ENCODE data around the gene PITPNC1.

PITPNC1 gene

DNA sequence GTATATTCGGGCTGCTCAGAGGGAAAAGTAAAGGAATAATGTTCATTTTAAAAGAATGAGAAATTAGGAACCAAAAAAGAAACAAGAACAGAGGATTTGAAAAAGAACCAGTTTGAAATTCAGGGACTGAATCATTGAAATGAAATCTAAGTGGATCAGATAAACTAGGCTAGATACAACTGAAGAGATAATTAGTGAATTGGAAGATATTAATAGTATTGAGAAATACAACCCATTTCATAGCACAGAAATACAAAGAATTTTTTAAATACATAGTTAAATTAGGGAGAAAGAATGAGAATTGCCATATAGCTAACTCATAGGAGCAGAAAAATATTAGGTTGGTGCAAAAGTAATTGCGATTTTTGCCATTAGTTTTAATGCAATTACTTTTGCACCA, 223.3 kb downstream of the PITPNC1 start:
- H3K27ac ChIP-seq (ENCODE audit: low read depth, low read length): no peak overlapping the region
- H3K23ac ChIP-seq (ENCODE audit: low read length): no peak overlapping the region
- no peaks in the 10 kb centered on the region for H3K9me3 ChIP-seq (ENCODE audit: insufficient read depth, low read depth, low read length)
- H3K27me3 ChIP-seq (ENCODE audit: insufficient read depth, low read length): no peaks in the 10 kb centered on the region
- no peak overlapping the region for H3K9ac ChIP-seq (ENCODE audit: low read length)
- no peak overlapping the region for H2BK12ac ChIP-seq (ENCODE audit: low read length)
- no peaks in the 10 kb centered on the region for H3K79me1 ChIP-seq (ENCODE audit: low read length)
- no peak overlapping the region for H4K91ac ChIP-seq (ENCODE audit: low read depth, low read length)
- H2BK120ac ChIP-seq (ENCODE audit: insufficient read depth, low read length, poor library complexity): no peak overlapping the region
- H2BK5ac ChIP-seq (ENCODE audit: low read depth, low read length, poor library complexity): no peak overlapping the region
- H3K79me2 ChIP-seq (ENCODE audit: control insufficient read depth, insufficient read depth, low read length, poor library complexity): no peaks in the 10 kb centered on the region
- no peak overlapping the region for H3K14ac ChIP-seq (ENCODE audit: low read length)
- no peak overlapping the region for H3K4me2 ChIP-seq (ENCODE audit: low read length)
- H4K8ac ChIP-seq (ENCODE audit: low read depth, low read length): no peak overlapping the region
- no peak for DNase-seq
- H3K4ac ChIP-seq (ENCODE audit: low read depth, low read length): no peak overlapping the region
- H3K4me3 ChIP-seq (ENCODE audit: low read depth, low read length): no peak overlapping the region
- no CpG with 5 or more reads among the region's 2 CpGs for WGBS (ENCODE audit: extremely low coverage, insufficient coverage, insufficient read length)
- H4K12ac ChIP-seq (ENCODE audit: low read depth, low read length): no peak overlapping the region
- no peaks in the 10 kb centered on the region for H3K4me1 ChIP-seq (ENCODE audit: control insufficient read depth in 1 of 2, insufficient read depth in 2 of 2, low read length in 2 of 2)
- no peak overlapping the region for H3K18ac ChIP-seq (ENCODE audit: low read length)
- no peak overlapping the region for H2AK5ac ChIP-seq (ENCODE audit: low read length)
- H3K36me3 ChIP-seq (ENCODE audit: control insufficient read depth in 1 of 2, insufficient read depth in 2 of 2, low read length in 2 of 2): no peaks in the 10 kb centered on the region
- no peak overlapping the region for H2AFZ ChIP-seq (ENCODE audit: insufficient read depth, low read length, poor library complexity)

DNA sequence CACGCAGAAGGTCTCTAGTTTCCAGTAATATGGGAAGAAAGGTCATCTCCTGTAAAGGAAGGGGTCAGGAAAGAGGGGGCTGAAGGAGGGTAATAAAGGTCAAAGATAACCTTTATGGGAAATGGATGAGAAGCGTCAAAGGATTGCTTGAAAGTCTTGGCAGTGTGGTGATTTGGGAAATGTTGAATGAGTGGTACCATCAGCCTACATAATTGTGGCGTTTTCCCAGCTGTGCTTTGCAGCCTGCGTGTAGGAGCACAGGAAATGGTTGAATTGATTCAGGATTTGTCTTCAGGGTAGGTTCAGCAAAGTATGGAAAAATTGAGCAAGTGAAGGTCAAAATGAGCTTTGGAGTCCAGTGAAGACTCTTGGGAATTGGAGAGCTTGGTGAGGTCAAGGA, 224.8 kb downstream of the PITPNC1 start:
- Histone ChIP-seq H3K36me3 (ENCODE audit: control insufficient read depth in 1 of 2, insufficient read depth in 2 of 2, low read length in 2 of 2) (no peaks in the 10 kb centered on the region), H2AFZ (ENCODE audit: insufficient read depth, low read length, poor library complexity) (no peak overlapping the region), H3K4ac (ENCODE audit: low read depth, low read length) (no peak overlapping the region), H3K9ac (ENCODE audit: low read length) (no peak overlapping the region), H4K12ac (ENCODE audit: low read depth, low read length) (no peak overlapping the region), H3K4me2 (ENCODE audit: low read length) (no peak overlapping the region), H3K27me3 (ENCODE audit: insufficient read depth, low read length) (no peaks in the 10 kb centered on the region), H3K79me1 (ENCODE audit: low read length) (no peaks in the 10 kb centered on the region), H2BK12ac (ENCODE audit: low read length) (no peak overlapping the region), H3K79me2 (ENCODE audit: control insufficient read depth, insufficient read depth, low read length, poor library complexity) (no peaks in the 10 kb centered on the region), H3K4me3 (ENCODE audit: low read depth, low read length) (no peak overlapping the region), H2BK5ac (ENCODE audit: low read depth, low read length, poor library complexity) (no peak overlapping the region), H4K8ac (ENCODE audit: low read depth, low read length) (no peak overlapping the region), H3K27ac (ENCODE audit: low read depth, low read length) (no peak overlapping the region), H4K91ac (ENCODE audit: low read depth, low read length) (no peak overlapping the region), H2AK5ac (ENCODE audit: low read length) (no peak overlapping the region), H3K9me3 (ENCODE audit: insufficient read depth, low read depth, low read length) (no peaks in the 10 kb centered on the region), H2BK120ac (ENCODE audit: insufficient read depth, low read length, poor library complexity) (no peak overlapping the region), H3K14ac (ENCODE audit: low read length) (no peak overlapping the region), H3K4me1 (ENCODE audit: control insufficient read depth in 1 of 2, insufficient read depth in 2 of 2, low read length in 2 of 2) (peaks cover 0 to 1% of the 10 kb centered on the region in 2 experiments), H3K18ac (ENCODE audit: low read length) (no peak overlapping the region), H3K23ac (ENCODE audit: low read length) (no peak overlapping the region)
- no CpG with 5 or more reads among the region's 4 CpGs for WGBS (ENCODE audit: extremely low coverage, insufficient coverage, insufficient read length)
- no peak for DNase-seq

DNA sequence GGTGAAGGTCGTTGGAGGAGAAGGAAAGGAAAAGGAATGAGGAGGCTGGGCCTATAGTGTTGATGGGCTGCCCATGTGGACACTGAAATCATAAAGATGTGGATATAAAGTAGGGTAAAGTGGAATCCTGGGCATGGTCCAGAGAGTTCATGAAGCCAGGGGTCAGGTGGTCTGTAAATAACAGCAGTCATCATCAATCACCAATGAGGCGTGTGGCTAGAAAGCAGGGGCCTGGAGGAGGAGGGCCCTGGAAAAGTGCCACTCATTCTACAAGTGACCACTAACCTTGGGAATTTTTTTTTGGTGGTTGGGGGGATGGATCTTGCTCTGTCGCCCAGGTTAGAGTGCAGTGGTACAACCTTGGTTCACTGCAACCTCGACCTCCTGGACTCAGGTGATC, 225.4 kb downstream of the PITPNC1 start:
- WGBS (ENCODE audit: extremely low coverage, insufficient coverage, insufficient read length): 100% methylated on average over 1 of the region's 4 CpGs
- Histone ChIP-seq H2BK12ac (ENCODE audit: low read length) (no peak overlapping the region), H3K9me3 (ENCODE audit: insufficient read depth, low read depth, low read length) (no peaks in the 10 kb centered on the region), H4K91ac (ENCODE audit: low read depth, low read length) (no peak overlapping the region), H3K14ac (ENCODE audit: low read length) (no peak overlapping the region), H3K9ac (ENCODE audit: low read length) (no peak overlapping the region), H3K4ac (ENCODE audit: low read depth, low read length) (no peak overlapping the region), H3K36me3 (ENCODE audit: control insufficient read depth in 1 of 2, insufficient read depth in 2 of 2, low read length in 2 of 2) (no peaks in the 10 kb centered on the region), H3K79me2 (ENCODE audit: control insufficient read depth, insufficient read depth, low read length, poor library complexity) (no peaks in the 10 kb centered on the region), H2BK5ac (ENCODE audit: low read depth, low read length, poor library complexity) (no peak overlapping the region), H3K4me1 (ENCODE audit: control insufficient read depth in 1 of 2, insufficient read depth in 2 of 2, low read length in 2 of 2) (peaks cover 2% of the 10 kb centered on the region in 2 experiments), H3K27me3 (ENCODE audit: insufficient read depth, low read length) (no peaks in the 10 kb centered on the region), H3K4me2 (ENCODE audit: low read length) (no peak overlapping the region), H2AK5ac (ENCODE audit: low read length) (no peak overlapping the region), H3K4me3 (ENCODE audit: low read depth, low read length) (no peak overlapping the region), H3K27ac (ENCODE audit: low read depth, low read length) (no peak overlapping the region), H2BK120ac (ENCODE audit: insufficient read depth, low read length, poor library complexity) (no peak overlapping the region), H3K79me1 (ENCODE audit: low read length) (no peaks in the 10 kb centered on the region), H3K18ac (ENCODE audit: low read length) (no peak overlapping the region), H3K23ac (ENCODE audit: low read length) (no peak overlapping the region), H2AFZ (ENCODE audit: insufficient read depth, low read length, poor library complexity) (no peak overlapping the region), H4K8ac (ENCODE audit: low read depth, low read length) (no peak overlapping the region), H4K12ac (ENCODE audit: low read depth, low read length) (no peak overlapping the region)
- DNase-seq: no peak

DNA sequence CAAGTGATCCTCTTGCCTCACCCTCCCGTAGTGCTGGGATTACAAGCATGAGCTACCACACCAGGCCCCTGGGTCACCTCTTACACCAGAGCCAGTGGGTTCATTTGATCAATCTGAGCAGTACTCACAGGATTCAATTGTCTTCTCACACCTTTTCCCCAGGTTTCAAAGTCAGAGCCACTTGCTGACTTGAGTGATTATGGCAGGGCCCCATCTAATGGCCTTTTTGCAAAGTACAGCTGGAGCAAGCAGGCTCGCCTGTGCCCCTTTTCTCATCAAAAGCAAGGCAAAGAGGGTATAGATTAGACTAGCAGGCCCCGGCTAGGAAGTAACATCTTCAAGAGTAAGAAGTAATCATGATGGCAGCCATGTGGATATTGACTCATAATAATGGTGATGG, 225.9 kb downstream of the PITPNC1 start:
- Histone ChIP-seq H3K27ac (ENCODE audit: low read depth, low read length) (no peak overlapping the region), H2AK5ac (ENCODE audit: low read length) (no peak overlapping the region), H2BK5ac (ENCODE audit: low read depth, low read length, poor library complexity) (no peak overlapping the region), H4K91ac (ENCODE audit: low read depth, low read length) (no peak overlapping the region), H3K79me2 (ENCODE audit: control insufficient read depth, insufficient read depth, low read length, poor library complexity) (no peaks in the 10 kb centered on the region), H3K9me3 (ENCODE audit: insufficient read depth, low read depth, low read length) (no peaks in the 10 kb centered on the region), H3K4me2 (ENCODE audit: low read length) (no peak overlapping the region), H3K23ac (ENCODE audit: low read length) (no peak overlapping the region), H3K4me1 (ENCODE audit: control insufficient read depth in 1 of 2, insufficient read depth in 2 of 2, low read length in 2 of 2) (peaks cover 2% of the 10 kb centered on the region in 2 experiments), H2BK12ac (ENCODE audit: low read length) (no peak overlapping the region), H2AFZ (ENCODE audit: insufficient read depth, low read length, poor library complexity) (no peak overlapping the region), H3K27me3 (ENCODE audit: insufficient read depth, low read length) (no peaks in the 10 kb centered on the region), H3K9ac (ENCODE audit: low read length) (no peak overlapping the region), H3K18ac (ENCODE audit: low read length) (no peak overlapping the region), H3K36me3 (ENCODE audit: control insufficient read depth in 1 of 2, insufficient read depth in 2 of 2, low read length in 2 of 2) (no peaks in the 10 kb centered on the region), H3K4me3 (ENCODE audit: low read depth, low read length) (no peak overlapping the region), H3K14ac (ENCODE audit: low read length) (no peak overlapping the region), H4K12ac (ENCODE audit: low read depth, low read length) (no peak overlapping the region), H3K4ac (ENCODE audit: low read depth, low read length) (no peak overlapping the region), H2BK120ac (ENCODE audit: insufficient read depth, low read length, poor library complexity) (no peak overlapping the region), H3K79me1 (ENCODE audit: low read length) (no peaks in the 10 kb centered on the region), H4K8ac (ENCODE audit: low read depth, low read length) (no peak overlapping the region)
- WGBS (ENCODE audit: extremely low coverage, insufficient coverage, insufficient read length): no CpG with 5 or more reads among the region's 3 CpGs
- peak in 1 of 2 donors; percentile 68 for DNase-seq
